Sciatic nerve (tissue), 2 donors: ENCODE results near the gene SDCBP2. TPM values are rescaled to one million over a fixed set of nuclear protein-coding genes. Genes with fewer than 3 reads are reported as not detected.

Experiments used
- ATAC-seq: fragments of 200-7000 bp; cut with Tn5 transposase; one replicate; pipeline ENCODE4 v1.9.1; 2020; ENCODE audit warnings: mild to moderate bottlenecking, moderate library complexity
- DNase-seq: peaks from one replicate; pipeline ENCODE4 v3.0.0-alpha.2; 2020; ENCODE audit warnings: low spot score
- intact Hi-C: fragments of 100-400 bp; cut with DNase I; formaldehyde crosslinking; loops from one replicate; pipeline ENCODE4 v1.14.2; 2022
- total RNA-seq: library from RNA; stranded (reverse); fragmentation: NEBNext Ultra II Directional; extraction: Animal tissue kit (Norgen Biotek cat#: 25700); gene quantifications from one replicate; pipeline ENCODE4 v1.2.1, GENCODE V29; 2021
- donor health status: DM: no; HTN: no; CAD: no.
- donor health status: DM: no; HTN: no; CAD: no.

The SDCBP2 gene
- total RNA-seq, 1 donor from 2014 or later = 5.9 TPM

GRCh38 chr20:1333462-1334369, 4.8 kb upstream of the SDCBP2 start:
- DNase-seq = peak; percentile 37
- intact Hi-C loops = no loop called here

GRCh38 chr20:1332749-1333300, 3.9 kb upstream of the SDCBP2 start:
- DNase-seq (no peak), ATAC-seq (no peak)
- intact Hi-C loops = no loop called here

More at GRCh38 chr20:1333462-1334369, 4.8 kb upstream of the SDCBP2 start:
- ATAC-seq = no peak

- intact Hi-C loops = no loop called here
- ATAC-seq = no peak
- peak; percentile 19 for DNase-seq
Measured at GRCh38 chr20:1331801-1332453, 3.0 kb upstream of the SDCBP2 start.

GRCh38 chr20:1331101-1331500, 2.2 kb upstream of the SDCBP2 start:
- intact Hi-C loops = no loop called here

GRCh38 chr20:1330075-1330830, 1.3 kb upstream of the SDCBP2 start:
- DNase-seq (peak; percentile 56), ATAC-seq (peak; percentile 32)
- intact Hi-C loops = no loop called here

More at GRCh38 chr20:1331101-1331500, 2.2 kb upstream of the SDCBP2 start:
- DNase-seq = peak; percentile 32
- ATAC-seq = no peak

GRCh38 chr20:1327827-1328679, 886 bp downstream of the SDCBP2 start:
- ATAC-seq (no peak), DNase-seq (peak; percentile 28)
- intact Hi-C loops = loop anchor here (5.0 kb wide), 1 partner anchor 64 kb away; the partner anchor contains the start of gene FKBP1A

GRCh38 chr20:1327241-1327653, 1.7 kb downstream of the SDCBP2 start:
- peak; percentile 56 for DNase-seq

GRCh38 chr20:1326031-1326930, 2.7 kb downstream of the SDCBP2 start:
- DNase-seq (peak; percentile 62), ATAC-seq (peak; percentile 23)
- intact Hi-C loops = loop anchor here (5.0 kb wide), 1 partner anchor 66 kb away; the partner anchor contains the start of gene FKBP1A

More at GRCh38 chr20:1327241-1327653, 1.7 kb downstream of the SDCBP2 start:
- no peak for ATAC-seq
- intact Hi-C loops = loop anchor here (5.0 kb wide), 1 partner anchor 65 kb away; the partner anchor contains the start of gene FKBP1A

- intact Hi-C loops = loop anchor here (5.0 kb wide), 1 partner anchor 67 kb away; the partner anchor contains the start of gene FKBP1A
- ATAC-seq (peak; percentile 97), DNase-seq (peak; percentile 99)
Measured at GRCh38 chr20:1325173-1326030, 3.5 kb downstream of the SDCBP2 start.

GRCh38 chr20:1324598-1325172, 4.3 kb downstream of the SDCBP2 start:
- DNase-seq (peak; percentile 51), ATAC-seq (no peak)
- intact Hi-C loops = loop anchor here (5.0 kb wide), 1 partner anchor 68 kb away; the partner anchor contains the start of gene FKBP1A

GRCh38 chr20:1323830-1324597, 4.9 kb downstream of the SDCBP2 start:
- no peak for ATAC-seq
- peak; percentile 45 for DNase-seq
- intact Hi-C loops = no loop called here

GRCh38 chr20:1323256-1323655, 5.7 kb downstream of the SDCBP2 start:
- ATAC-seq = no peak
- DNase-seq = peak; percentile 32
- intact Hi-C loops = no loop called here

GRCh38 chr20:1322511-1323245, 6.3 kb downstream of the SDCBP2 start:
- intact Hi-C loops = no loop called here
- peak; percentile 42 for DNase-seq
- no peak for ATAC-seq

GRCh38 chr20:1321654-1321939, 7.3 kb downstream of the SDCBP2 start:
- intact Hi-C loops = no loop called here
- DNase-seq (peak; percentile 18), ATAC-seq (no peak)
